Coronary artery (tissue), 2 donors: ENCODE measurements around the gene SMOC2.

Experiments used
- DNase-seq: peaks from one replicate; pipeline ENCODE4 v3.0.0-alpha.2; 2017; ENCODE audit warnings: low spot score
- H3K27ac ChIP-seq, 2 donors: fragments of 200-600 bp; sonication (generic); one replicate each; pipeline ENCODE4 v1.5.1; 2016 to 2019
- H3K4me3 ChIP-seq: fragments of 200-600 bp; sonication (generic); 2 replicates; pipeline ENCODE4 v1.5.1; 2016; ENCODE audit warnings: mild to moderate bottlenecking, moderate library complexity
- CTCF ChIP-seq: fragments of 200-600 bp; sonication (generic); IDR thresholded peaks from one replicate; pipeline ENCODE4 v1.5.1; 2019; ENCODE audit warnings: antibody characterized with exemption

Gene SMOC2

DNA sequence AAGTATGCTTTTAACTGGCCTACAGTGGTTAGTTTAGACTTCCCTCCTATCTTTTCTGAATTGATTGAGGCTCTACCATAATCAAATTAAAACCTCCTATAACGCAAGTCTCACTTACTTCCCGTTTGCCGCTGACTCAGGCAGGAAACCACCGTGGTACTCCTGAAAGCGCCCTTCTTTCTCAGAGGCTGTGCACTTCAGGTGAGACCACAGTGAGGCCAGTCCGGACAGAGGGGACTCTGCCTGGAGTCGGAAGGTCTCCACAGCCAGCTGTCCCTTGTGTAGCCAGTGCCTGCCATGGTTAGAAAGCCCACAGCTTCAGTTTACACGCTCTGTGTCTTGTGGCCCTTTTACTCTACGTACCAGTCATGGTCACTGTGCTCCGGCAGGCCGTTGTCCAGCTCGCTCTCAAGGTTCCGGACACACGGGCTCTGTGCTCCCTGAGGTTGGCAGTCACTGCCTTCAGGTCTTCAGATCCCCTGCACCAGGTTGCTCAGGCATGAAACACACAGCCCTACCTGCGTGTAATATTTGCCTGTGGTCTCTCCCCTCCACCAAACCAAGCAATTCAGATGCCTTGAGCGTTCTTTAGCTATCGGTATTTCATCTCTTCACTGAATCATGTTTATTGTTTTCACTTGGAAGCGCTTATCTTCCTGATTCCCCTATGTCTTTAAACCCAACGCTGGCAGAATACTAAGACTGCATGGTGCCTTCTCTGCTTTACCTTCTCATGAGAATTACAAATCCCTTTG, 178.8 kb downstream of the SMOC2 start:
- Histone ChIP-seq H3K27ac (no peak overlapping the region), H3K4me3 (no peak overlapping the region)
- no peak for TF ChIP-seq CTCF
- no peak for DNase-seq

GRCh38 chr6:168620578-168620977, 179.6 kb downstream of the SMOC2 start:
- Histone ChIP-seq H3K27ac (no peak overlapping the region), H3K4me3 (no peak overlapping the region)
- TF ChIP-seq CTCF, result no peak
- no peak for DNase-seq

GRCh38 chr6:168623736-168624135, 182.8 kb downstream of the SMOC2 start:
- TF ChIP-seq CTCF, result no peak
- Histone ChIP-seq H3K27ac (no peak overlapping the region), H3K4me3 (no peak overlapping the region)
- DNase-seq, result no peak

DNA sequence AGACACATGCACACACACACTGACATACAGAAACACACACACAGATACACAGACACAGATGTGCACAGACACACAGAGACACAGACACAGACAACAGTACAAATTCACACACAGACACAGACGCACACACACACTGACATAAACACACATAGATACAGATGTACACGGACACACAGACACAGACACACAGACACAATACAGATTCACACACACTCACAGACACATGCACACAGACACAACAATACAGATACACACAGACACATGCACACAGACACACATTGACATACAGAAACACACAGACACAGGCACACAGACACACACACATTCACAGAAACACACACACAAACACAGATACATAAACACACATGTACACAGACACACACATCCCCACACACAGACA, 183.6 kb downstream of the SMOC2 start:
- Histone ChIP-seq H3K27ac (no peak overlapping the region), H3K4me3 (no peak overlapping the region)
- no peak for TF ChIP-seq CTCF
- DNase-seq, result no peak

GRCh38 chr6:168624948-168625347, 184.0 kb downstream of the SMOC2 start:
- no peak for DNase-seq
- no peak overlapping the region for H3K4me3 ChIP-seq
- no peak for TF ChIP-seq CTCF
- no peak overlapping the region for H3K27ac ChIP-seq

GRCh38 chr6:168625602-168626001, 184.6 kb downstream of the SMOC2 start:
- Histone ChIP-seq H3K27ac (no peak overlapping the region), H3K4me3 (no peak overlapping the region)
- no peak for TF ChIP-seq CTCF
- no peak for DNase-seq

GRCh38 chr6:168626046-168626602, 185.1 kb downstream of the SMOC2 start:
- DNase-seq, result no peak
- no peak for TF ChIP-seq CTCF
- Histone ChIP-seq H3K27ac (no peak overlapping the region), H3K4me3 (no peak overlapping the region)
